ENCODE results near the gene NBPF19.
"Not testable (repeated sequence)": the region's sequence is repeated elsewhere in the genome, so short reads cannot be mapped to it uniquely, and the experiment has no call there.

DNA sequence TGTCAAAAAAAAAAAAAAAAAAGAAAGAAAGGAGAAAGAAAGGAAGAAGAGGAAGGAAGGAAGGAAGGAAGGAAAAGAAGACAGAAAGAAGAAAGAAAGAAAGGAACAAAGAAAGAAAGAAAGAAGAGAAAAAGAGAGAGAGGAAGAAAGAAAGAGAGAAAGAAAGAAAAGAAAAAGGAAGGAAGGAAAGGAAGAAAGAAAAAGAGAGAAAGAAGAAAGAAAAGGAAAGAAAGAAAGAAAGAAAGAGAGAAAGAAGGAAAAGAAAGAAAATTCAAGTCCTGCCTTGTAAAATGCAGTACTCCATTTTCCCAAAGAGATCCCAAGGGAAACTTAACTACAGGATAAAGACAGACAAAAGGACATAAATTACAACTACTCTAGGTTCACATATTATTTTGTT, 97.9 kb downstream of the NBPF19 start:
- TF ChIP-seq, protein P1, sequence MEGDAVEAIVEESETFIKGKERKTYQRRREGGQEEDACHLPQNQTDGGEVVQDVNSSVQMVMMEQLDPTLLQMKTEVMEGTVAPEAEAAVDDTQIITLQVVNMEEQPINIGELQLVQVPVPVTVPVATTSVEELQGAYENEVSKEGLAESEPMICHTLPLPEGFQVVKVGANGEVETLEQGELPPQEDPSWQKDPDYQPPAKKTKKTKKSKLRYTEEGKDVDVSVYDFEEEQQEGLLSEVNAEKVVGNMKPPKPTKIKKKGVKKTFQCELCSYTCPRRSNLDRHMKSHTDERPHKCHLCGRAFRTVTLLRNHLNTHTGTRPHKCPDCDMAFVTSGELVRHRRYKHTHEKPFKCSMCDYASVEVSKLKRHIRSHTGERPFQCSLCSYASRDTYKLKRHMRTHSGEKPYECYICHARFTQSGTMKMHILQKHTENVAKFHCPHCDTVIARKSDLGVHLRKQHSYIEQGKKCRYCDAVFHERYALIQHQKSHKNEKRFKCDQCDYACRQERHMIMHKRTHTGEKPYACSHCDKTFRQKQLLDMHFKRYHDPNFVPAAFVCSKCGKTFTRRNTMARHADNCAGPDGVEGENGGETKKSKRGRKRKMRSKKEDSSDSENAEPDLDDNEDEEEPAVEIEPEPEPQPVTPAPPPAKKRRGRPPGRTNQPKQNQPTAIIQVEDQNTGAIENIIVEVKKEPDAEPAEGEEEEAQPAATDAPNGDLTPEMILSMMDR (conservative IDR thresholded peaks at IDR 0.05; ENCODE audit: low read depth, low read length), result not testable (repeated sequence)
- not testable (repeated sequence) for TF ChIP-seq POLR2A (IDR thresholded peaks at IDR 0.05; ENCODE audit: low read depth, low read length); BHLHE40 (IDR thresholded peaks at IDR 0.05; ENCODE audit: low read depth, low read length); RCOR1 (IDR thresholded peaks at IDR 0.05; ENCODE audit: insufficient replicate concordance, low read length); CEBPB (IDR thresholded peaks at IDR 0.05; ENCODE audit: low read depth, low read length); MAZ (IDR thresholded peaks at IDR 0.05; ENCODE audit: borderline replicate concordance, low read depth, low read length)

Data from IMR-90 (cell line).